GM21447 (cell line): Measurements from ENCODE around the gene CTPS1.
A peak's percentile ranks its signal among the peaks of the same experiment; 100 is the strongest.

ENCODE experiments used
- ATAC-seq: cut with Tn5 transposase; IDR thresholded peaks from one replicate; pipeline ENCODE4 v1.9.1; 2021; ENCODE audit not compliant: unreplicated experiment

The CTPS1 gene

DNA sequence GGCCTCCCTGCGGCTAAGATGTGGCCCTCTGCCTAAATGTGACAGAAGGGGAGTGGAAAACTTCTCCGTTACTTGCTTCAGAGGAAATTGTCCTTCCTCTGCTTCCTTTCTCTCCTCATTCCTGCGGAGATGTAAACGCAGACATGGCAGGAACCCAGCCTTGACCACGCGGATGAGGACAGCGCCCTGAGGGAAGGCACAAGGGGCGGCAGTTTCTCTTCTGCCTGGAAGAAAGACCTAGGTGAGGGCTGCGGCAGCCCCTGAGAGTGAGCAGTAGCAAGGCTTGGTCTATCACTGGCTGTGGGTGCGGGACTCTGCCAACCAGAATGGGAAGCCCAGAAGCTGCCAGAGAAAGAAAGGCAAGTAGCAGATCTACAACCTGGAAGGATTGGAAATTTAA lies 14.0 kb upstream of the CTPS1 start:
- no peak for ATAC-seq

DNA sequence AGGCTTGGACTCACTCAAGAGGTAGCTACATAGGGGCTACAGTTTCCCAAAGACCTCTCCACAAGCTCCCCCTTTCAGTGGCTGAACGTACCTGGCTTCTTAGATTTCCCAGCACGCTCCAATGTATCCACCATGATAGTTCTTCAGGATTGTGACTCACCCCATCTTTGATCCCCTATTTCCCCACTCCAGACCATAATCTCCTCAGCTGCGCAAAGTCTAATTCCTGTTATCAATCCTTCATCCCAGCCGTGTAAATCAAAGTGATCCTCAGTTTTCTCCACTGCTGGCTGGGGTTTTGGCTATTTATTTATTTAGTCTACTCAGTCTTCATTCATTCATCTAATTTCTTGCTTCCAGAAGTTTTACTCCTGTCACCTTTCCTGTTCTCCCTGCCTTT lies 13.1 kb upstream of the CTPS1 start:
- ATAC-seq: no peak

- no peak for ATAC-seq
These were observed 10.1 kb upstream of the CTPS1 start for GRCh38 chr1:40969445-40969844.

- no peak for ATAC-seq
These were observed 7.5 kb upstream of the CTPS1 start for GRCh38 chr1:40971966-40972365.

DNA sequence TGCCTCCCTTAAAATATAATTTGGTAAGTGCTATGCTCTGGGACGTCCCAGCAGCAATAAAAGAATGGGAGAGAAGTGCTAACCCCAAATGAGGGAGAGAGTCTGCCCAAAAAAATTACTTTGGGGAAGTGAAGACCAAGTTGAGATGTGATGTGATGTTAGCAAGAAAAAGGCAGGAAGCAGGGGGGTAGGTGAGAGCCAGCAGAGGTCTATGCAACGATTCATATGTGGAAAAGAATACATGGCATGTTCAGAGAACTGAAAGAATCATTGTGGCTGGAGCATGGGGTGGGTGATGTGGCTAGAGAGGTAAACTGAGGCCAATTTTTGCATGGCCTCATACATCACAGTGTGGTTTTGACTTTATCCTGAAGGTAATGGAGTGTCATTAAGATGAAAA lies 5.6 kb upstream of the CTPS1 start:
- no peak for ATAC-seq

DNA sequence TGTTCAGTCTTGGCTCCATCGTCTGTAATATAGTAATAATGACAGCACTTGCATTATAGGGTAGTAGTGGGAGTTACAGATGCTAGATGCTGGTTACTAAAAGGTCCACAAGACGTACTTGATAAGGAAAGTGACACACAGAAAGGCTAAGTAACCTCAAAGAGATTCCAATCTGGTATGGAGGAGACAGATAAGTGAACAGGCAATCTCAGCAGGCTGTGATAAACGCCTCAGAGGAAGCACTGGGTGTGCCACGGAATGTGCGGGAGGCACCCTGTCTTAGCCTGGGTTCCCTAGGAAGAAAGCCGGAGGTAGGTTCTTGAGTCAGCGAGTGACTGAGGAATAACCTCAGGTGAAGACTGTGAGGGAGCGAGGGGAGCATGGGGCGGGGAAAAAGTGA lies 4.6 kb upstream of the CTPS1 start:
- ATAC-seq: no peak

DNA sequence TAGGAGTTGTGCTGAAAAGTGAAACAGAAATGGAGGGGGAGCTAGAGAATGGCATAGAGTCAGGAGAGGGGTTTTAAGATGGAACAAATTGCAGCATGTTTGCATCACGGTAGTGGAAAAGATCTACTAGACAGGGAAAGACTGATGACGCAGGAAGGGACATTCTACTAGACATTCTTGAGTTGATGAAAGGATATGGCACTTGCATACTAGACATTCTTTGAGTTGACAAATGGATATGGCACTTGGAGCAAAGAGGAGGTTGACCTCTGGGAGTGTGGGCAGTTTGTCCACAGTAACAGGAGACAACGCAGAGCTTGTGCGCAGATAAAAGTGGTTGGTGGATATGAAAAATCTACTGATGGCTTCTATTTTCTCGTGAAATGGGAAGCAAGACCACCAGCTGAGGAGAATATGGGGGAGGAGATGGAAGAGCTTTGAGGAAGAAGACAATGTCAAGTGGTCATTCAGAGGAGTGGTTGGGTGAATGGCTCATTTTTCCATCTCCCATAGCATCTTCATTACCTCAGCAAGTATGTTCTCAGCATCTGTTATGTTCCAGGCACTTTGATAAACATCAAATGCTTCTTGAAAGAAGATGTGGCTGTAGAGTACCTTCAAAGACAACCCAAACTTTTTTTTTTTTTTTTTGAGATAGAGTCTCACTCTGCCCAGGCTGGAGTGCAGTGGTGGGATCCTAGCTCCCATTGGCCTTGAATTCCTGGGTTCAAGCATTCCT lies 2.4 kb upstream of the CTPS1 start:
- no peak for ATAC-seq

GRCh38 chr1:40977716-40978115 lies 1.8 kb upstream of the CTPS1 start:
- no peak for ATAC-seq

DNA sequence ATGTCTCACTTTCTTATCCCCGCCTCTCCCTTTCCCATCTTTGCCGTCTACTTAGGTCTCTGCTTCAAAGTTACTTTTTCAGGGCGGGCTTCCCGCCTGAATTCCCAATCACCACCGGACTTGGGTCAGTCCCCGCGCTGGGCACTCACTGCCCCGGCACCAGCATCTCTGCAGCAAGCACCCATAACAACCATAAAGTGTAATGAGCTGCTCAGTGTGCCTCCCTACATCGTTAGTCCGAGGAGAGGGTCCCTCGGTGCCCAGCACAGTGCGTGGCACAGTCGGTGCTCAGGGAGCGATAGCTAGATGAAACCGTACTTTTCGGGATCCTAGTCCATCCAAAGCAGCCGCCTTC lies 633 bp upstream of the CTPS1 start:
- no peak for ATAC-seq

DNA sequence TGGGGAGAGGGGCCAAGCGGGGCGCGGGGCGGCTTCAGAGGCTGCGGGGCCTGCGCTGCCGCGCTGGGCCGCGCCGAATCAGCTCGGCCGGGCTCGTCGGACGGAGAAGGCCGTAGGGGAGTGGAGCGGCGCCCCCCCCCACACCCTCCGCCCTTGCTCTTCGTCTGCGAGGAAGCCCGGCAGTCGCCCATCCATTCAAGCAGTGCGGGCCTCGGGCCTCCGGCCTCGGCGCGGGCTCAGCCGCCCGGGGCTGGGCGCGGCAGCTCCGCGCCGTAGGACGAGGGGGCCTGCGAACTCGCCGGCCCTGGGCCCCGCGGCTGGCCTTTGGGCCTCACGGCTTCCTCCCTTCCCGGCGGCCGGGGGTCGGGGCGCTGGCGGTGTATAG lies 564 bp downstream of the CTPS1 start:
- peak; percentile 17 for ATAC-seq

GRCh38 chr1:40980453-40981121 lies 1.1 kb downstream of the CTPS1 start:
- ATAC-seq: no peak

DNA sequence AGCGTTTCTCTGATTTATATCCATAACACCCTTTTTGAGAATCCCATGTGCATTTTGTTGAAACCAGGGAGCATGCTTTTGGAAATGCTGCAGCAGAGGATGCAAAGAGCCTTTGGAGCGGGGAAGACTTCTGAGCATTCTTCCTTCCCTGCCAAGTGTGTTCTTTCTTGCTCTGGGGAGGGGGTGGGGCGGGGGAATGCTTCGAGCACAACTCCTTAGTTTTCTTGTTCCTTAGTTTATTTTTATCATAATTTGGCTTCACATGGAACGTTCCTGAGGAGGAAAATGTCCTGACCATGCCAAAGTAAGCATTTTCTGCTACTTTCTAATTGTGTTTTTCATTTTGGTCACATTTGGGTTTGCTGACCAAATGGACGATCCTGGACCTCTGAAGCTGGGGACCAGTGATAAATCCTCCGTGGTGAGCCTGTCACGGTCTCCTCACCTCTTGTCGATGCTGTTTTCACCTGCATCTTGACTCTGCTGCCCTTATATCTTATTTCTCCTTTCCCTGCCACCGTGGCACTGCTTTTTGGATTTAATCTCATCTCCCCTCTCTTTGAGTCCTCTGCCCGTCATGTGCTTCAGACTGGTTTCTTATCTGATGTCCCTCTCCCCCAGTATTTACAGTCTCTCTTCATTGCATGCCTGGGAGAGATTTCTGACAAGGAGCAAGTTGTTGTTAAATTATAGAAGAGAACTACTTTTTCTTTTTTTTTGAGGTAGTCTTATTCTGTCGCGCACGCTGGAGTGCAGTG lies 2.4 kb downstream of the CTPS1 start:
- ATAC-seq: no peak

GRCh38 chr1:40982721-40983120 lies 3.2 kb downstream of the CTPS1 start:
- no peak for ATAC-seq

- ATAC-seq: no peak
These were observed 3.8 kb downstream of the CTPS1 start for GRCh38 chr1:40983286-40983685.

GRCh38 chr1:40984066-40984465 lies 4.6 kb downstream of the CTPS1 start:
- ATAC-seq: no peak

DNA sequence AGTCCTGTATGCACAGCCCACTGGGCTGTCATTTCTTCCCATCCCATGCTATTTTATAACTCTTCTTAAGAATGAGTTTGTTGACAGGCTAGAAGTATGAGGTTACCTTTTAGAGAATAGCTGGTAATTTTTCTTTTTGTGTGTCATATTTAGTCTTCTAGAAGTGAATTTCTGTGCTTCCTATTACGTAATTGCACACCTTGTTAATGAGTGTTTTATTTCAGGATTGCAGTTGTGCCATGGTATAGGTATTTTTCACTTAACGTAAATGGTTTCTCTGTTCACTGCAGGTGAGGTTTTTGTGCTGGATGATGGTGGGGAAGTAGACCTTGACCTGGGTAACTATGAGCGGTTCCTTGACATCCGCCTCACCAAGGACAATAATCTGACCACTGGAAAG lies 5.0 kb downstream of the CTPS1 start:
- no peak for ATAC-seq

GRCh38 chr1:40985161-40985560 lies 5.7 kb downstream of the CTPS1 start:
- ATAC-seq: no peak

DNA sequence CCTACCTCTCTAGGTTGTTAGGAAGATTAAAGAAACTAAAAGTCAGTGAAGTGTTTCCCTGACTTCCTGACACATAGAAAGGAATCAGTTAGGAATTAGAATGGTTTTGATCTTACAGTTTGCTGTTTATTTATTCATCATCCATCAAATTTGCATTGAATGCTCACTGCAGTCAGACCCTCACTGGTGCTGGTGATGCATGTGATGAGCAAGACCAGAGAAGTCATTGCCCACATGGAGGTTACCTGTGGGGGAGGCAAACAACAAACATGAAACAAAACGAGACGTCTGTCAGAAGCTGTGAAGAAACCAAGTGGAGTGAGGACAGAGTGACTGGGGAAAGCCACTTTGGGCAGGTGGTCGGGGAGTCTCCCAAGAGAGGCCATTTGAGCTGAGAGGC lies 6.4 kb downstream of the CTPS1 start:
- ATAC-seq: no peak

DNA sequence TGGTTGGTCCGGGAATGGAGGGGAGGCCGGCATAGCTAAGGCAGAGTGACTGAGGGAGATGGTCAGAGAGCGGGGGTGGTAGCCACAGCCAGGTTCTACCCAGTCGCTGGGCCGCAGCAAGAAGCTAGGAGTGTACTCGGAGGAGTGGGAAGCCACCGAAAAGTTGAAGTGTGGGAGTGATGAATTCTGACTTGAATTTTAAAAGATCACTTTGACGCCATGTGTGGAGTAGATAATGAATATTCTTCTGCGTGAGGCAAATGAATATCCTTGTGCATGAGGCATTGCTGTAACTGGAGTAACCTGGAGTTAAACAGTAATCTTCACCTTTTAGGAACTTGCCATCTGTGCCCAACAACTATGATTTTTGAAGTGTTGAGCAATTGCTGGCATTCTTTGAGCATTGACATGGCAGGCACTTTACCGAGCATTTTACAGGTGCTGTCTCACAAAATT lies 6.9 kb downstream of the CTPS1 start:
- ATAC-seq: no peak

- no peak for ATAC-seq
These were observed 7.5 kb downstream of the CTPS1 start for GRCh38 chr1:40986956-40987355.

GRCh38 chr1:40987439-40988276 lies 8.2 kb downstream of the CTPS1 start:
- no peak for ATAC-seq
